HS-27A (cell line): ENCODE data around the gene RHD.
"Not testable (repeated sequence)": the region's sequence is repeated elsewhere in the genome, so short reads cannot be mapped to it uniquely, and the experiment has no call there.

Experiments
- DNase-seq: peaks from one replicate; pipeline ENCODE4 v3.0.0-alpha.2; 2012; ENCODE audit warnings: low read depth, missing footprints

Gene RHD

GRCh38 chr1:25308168-25308567 is 35.9 kb downstream of the RHD start:
- not testable (repeated sequence) for DNase-seq

- DNase-seq = not testable (repeated sequence)
These were observed 36.8 kb downstream of the RHD start for GRCh38 chr1:25309085-25309484.

GRCh38 chr1:25309486-25309885 is 37.2 kb downstream of the RHD start:
- not testable (repeated sequence) for DNase-seq

- DNase-seq = not testable (repeated sequence)
These were observed 40.6 kb downstream of the RHD start for GRCh38 chr1:25312806-25313470.

- peak; percentile 68 for DNase-seq
These were observed 48.1 kb downstream of the RHD start for GRCh38 chr1:25320314-25320938.

GRCh38 chr1:25322127-25322526 is 49.8 kb downstream of the RHD start:
- not testable (repeated sequence) for DNase-seq

GRCh38 chr1:25324407-25324806 is 52.1 kb downstream of the RHD start:
- not testable (repeated sequence) for DNase-seq

- DNase-seq = not testable (repeated sequence)
These were observed 55.8 kb downstream of the RHD start for GRCh38 chr1:25327864-25328790.

GRCh38 chr1:25328791-25329185 is 56.5 kb downstream of the RHD start:
- DNase-seq = not testable (repeated sequence)

GRCh38 chr1:25329336-25329735 is 57.0 kb downstream of the RHD start:
- DNase-seq = not testable (repeated sequence)

- not testable (repeated sequence) for DNase-seq
These were observed 57.6 kb downstream of the RHD start for GRCh38 chr1:25329950-25330349.

GRCh38 chr1:25336922-25337354 is 64.6 kb downstream of the RHD start:
- not testable (repeated sequence) for DNase-seq

- DNase-seq = not testable (repeated sequence)
These were observed 65.3 kb downstream of the RHD start for GRCh38 chr1:25337483-25338187.

- peak; percentile 73 for DNase-seq
These were observed 66.1 kb downstream of the RHD start, which contains the start of gene TMEM50A for GRCh38 chr1:25338188-25338981. Gene TMEM50A, plus strand, starts transcription at chr1:25338334. Its CDS starts 2,153 bp downstream, at chr1:25340487.

- no peak for DNase-seq
These were observed 66.7 kb downstream of the RHD start for GRCh38 chr1:25338986-25339385.

GRCh38 chr1:25341746-25342145 is 69.4 kb downstream of the RHD start:
- no peak for DNase-seq

- no peak for DNase-seq
These were observed 70.5 kb downstream of the RHD start for GRCh38 chr1:25342846-25343245.

- DNase-seq = peak; percentile 82
These were observed 71.6 kb downstream of the RHD start for GRCh38 chr1:25343872-25344271.

GRCh38 chr1:25347556-25347955 is 75.2 kb downstream of the RHD start:
- no peak for DNase-seq

- DNase-seq = no peak
These were observed 77.3 kb downstream of the RHD start for GRCh38 chr1:25349606-25350005.

GRCh38 chr1:25355841-25356395 is 83.6 kb downstream of the RHD start:
- no peak for DNase-seq
